ENCODE results near the gene MRPL32. TPM values are rescaled to one million over a fixed set of nuclear protein-coding genes. Genes with fewer than 3 reads are reported as not detected.

Gene MRPL32
- total RNA-seq, 1 donor from 2014 or later: 71.2 TPM

- peaks cover 3% of the 10 kb centered on the region for H3K36me3 Mint-ChIP-seq (ENCODE audit: low read depth, unreplicated experiment)
Measured at GRCh38 chr7:42986781-42987248, 54.6 kb downstream of the MRPL32 start.

More at GRCh38 chr7:42986781-42987248, 54.6 kb downstream of the MRPL32 start:
- DNase-seq (ENCODE audit: low read depth) (no peak), FAIRE-seq (no peak)
- Histone ChIP-seq H4K20me1 (ENCODE audit: insufficient read depth, low read length) (no peaks in the 10 kb centered on the region), H3K9me3 (ENCODE audit: insufficient read depth, low read depth, low read length) (peaks cover 2% of the 10 kb centered on the region), H3K27me3 (ENCODE audit: insufficient read depth, low read length) (no peaks in the 10 kb centered on the region), H3K9ac (ENCODE audit: low read length) (no peak overlapping the region), H3K27ac (ENCODE audit: low read depth, low read length) (no peak overlapping the region), H2AFZ (ENCODE audit: low read depth, low read length) (no peak overlapping the region), H3K4me3 (ENCODE audit: insufficient read depth, low read depth, low read length) (no peak overlapping the region), H3K79me2 (ENCODE audit: insufficient read depth, low read length) (no peaks in the 10 kb centered on the region), H3K4me2 (ENCODE audit: low read length) (no peak overlapping the region), H3K36me3 (ENCODE audit: insufficient read depth, low read length) (no peaks in the 10 kb centered on the region), H3K4me1 (ENCODE audit: insufficient read depth, low read length) (no peaks in the 10 kb centered on the region)
- Mint-ChIP-seq H3K4me1 (ENCODE audit: low read depth, unreplicated experiment) (no peaks in the 10 kb centered on the region), H3K4me3 (ENCODE audit: unreplicated experiment) (no peak overlapping the region), H3K27me3 (ENCODE audit: low read depth, unreplicated experiment) (peaks cover 3% of the 10 kb centered on the region), H3K27ac (ENCODE audit: unreplicated experiment) (no peak overlapping the region), H3K9me3 (ENCODE audit: unreplicated experiment) (peaks cover 11% of the 10 kb centered on the region)
- no peak for TF ChIP-seq EZH2 (IDR thresholded peaks at IDR 0.05; ENCODE audit: insufficient read depth, low read length)
- no peak for TF ChIP-seq CTCF (IDR thresholded peaks at IDR 0.05; ENCODE audit: insufficient read depth, low read depth, low read length)

Other genes with a start within 250 kb of the MRPL32 start
- gene C7orf25, start 20.3 kb upstream of the MRPL32 start, total RNA-seq: 8.5 and 8.8 TPM in 2 replicates
- gene PSMA2, start 202 bp upstream of the MRPL32 start, total RNA-seq: 106 and 119 TPM in 2 replicates
- gene HECW1, start 180.3 kb downstream of the MRPL32 start, total RNA-seq: 2.3 and 3.3 TPM in 2 replicates

Data from astrocyte (in vitro differentiated cells and primary cell).